ENCODE measurements around the gene DCDC1. TPM values are rescaled to one million over a fixed set of nuclear protein-coding genes. Genes with fewer than 3 reads are reported as not detected.

The DCDC1 gene
- total and polyA plus RNA-seq, 9 of the 15 experiments (the other 6 are each of a cell fraction or from before 2014, with no cell fraction given), result 0.05 to 0.18 (median 0.08) TPM; not detected in 3

GRCh38 chr11:31383116-31383515, 13.6 kb upstream of the DCDC1 start:
- Histone ChIP-seq H3K9me3 (replicated peaks; ENCODE audit: control insufficient read depth, insufficient read depth, low read depth, low read length) (no peaks in the 10 kb centered on the region), H3K4me1 (replicated peaks in 1 of 2; ENCODE audit: control insufficient read depth in 2 of 2, insufficient read depth in 2 of 2, low read length in 2 of 2) (no peaks in the 10 kb centered on the region), H3K79me2 (ENCODE audit: control insufficient read depth, insufficient read depth, low read length) (no peaks in the 10 kb centered on the region), H3K4me2 (ENCODE audit: insufficient read depth, low read length) (no peak overlapping the region), H3K9ac (ENCODE audit: insufficient read depth in 1 of 2, low read depth in 2 of 2, low read length in 2 of 2) (no peak overlapping the region), H4K20me1 (replicated peaks; ENCODE audit: control insufficient read depth, insufficient read depth, low read length) (no peaks in the 10 kb centered on the region), H3K9me1 (ENCODE audit: control insufficient read depth, insufficient read depth, low read length) (no peaks in the 10 kb centered on the region), H2AFZ (ENCODE audit: low read depth, low read length) (no peak overlapping the region), H3K36me3 (ENCODE audit: control insufficient read depth, insufficient read depth, low read length) (peaks cover 4% of the 10 kb centered on the region; the same call in 2 of the 3 replicates), H3K4me3 (no peak overlapping the region), H3K27ac (ENCODE audit: extremely low read depth, low read depth, low read length) (no peak overlapping the region), H3K27me3 (ENCODE audit: control insufficient read depth in 2 of 2, insufficient read depth in 2 of 2, low read length in 2 of 2) (no peaks in the 10 kb centered on the region)
- FAIRE-seq, result no peak
- in situ Hi-C loops (cut with MboI) (no loop called here), intact Hi-C loops (cut with micrococcal nuclease) (no loop called here)
- WGBS (ENCODE audit: insufficient coverage, low coverage, missing lambda C conversion rate), result 47% methylated on average over 1 of the region's 1 CpG
- BruUV-seq (replicated peaks), result no TSS peak
- ChIA-PET POLR2A (no interaction called here), CTCF (ENCODE audit: low intra/inter-chr PET ratio) (no interaction called here)
- no peak for DNase-seq (ENCODE audit: extremely low read depth in 1 of 4, low spot score in 3 of 4)
- TF ChIP-seq HDAC6 (IDR thresholded peaks at IDR 0.05; ENCODE audit: low read depth, low read length), result no peak
- no peak for ATAC-seq

GRCh38 chr11:31375879-31376278, 6.3 kb upstream of the DCDC1 start:
- Histone ChIP-seq H3K27me3 (ENCODE audit: control insufficient read depth in 2 of 2, insufficient read depth in 2 of 2, low read length in 2 of 2) (no peaks in the 10 kb centered on the region), H3K4me2 (ENCODE audit: insufficient read depth, low read length) (no peak overlapping the region), H3K9ac (ENCODE audit: insufficient read depth in 1 of 2, low read depth in 2 of 2, low read length in 2 of 2) (no peak overlapping the region), H4K20me1 (replicated peaks; ENCODE audit: control insufficient read depth, insufficient read depth, low read length) (no peaks in the 10 kb centered on the region), H3K79me2 (ENCODE audit: control insufficient read depth, insufficient read depth, low read length) (peaks cover 14% of the 10 kb centered on the region), H3K9me1 (ENCODE audit: control insufficient read depth, insufficient read depth, low read length) (no peaks in the 10 kb centered on the region), H2AFZ (ENCODE audit: low read depth, low read length) (no peak overlapping the region), H3K9me3 (replicated peaks; ENCODE audit: control insufficient read depth, insufficient read depth, low read depth, low read length) (no peaks in the 10 kb centered on the region), H3K36me3 (ENCODE audit: control insufficient read depth, insufficient read depth, low read length) (0 out of 3 replicates have a peak, but pooled peaks cover 8% of the 10 kb centered on the region), H3K27ac (ENCODE audit: extremely low read depth, low read depth, low read length) (no peak overlapping the region), H3K4me1 (replicated peaks in 1 of 2; ENCODE audit: control insufficient read depth in 2 of 2, insufficient read depth in 2 of 2, low read length in 2 of 2) (no peaks in the 10 kb centered on the region), H3K4me3 (no peak overlapping the region)
- CTCF ChIA-PET (ENCODE audit: low intra/inter-chr PET ratio), result no interaction called here
- ATAC-seq (no peak), FAIRE-seq (no peak), DNase-seq (ENCODE audit: extremely low read depth in 1 of 4, low spot score in 3 of 4) (no peak)
- in situ Hi-C loops (cut with MboI) (no loop called here), intact Hi-C loops (cut with micrococcal nuclease) (loop anchor here (10.0 kb wide), 1 partner anchor 131 kb away; no protein-coding TSS in a partner anchor)
- TF ChIP-seq POLR2H (tag; IDR thresholded peaks at IDR 0.05; ENCODE audit: low read depth) (no peak), NR1H2 (CRISPR knock-in tag; IDR thresholded peaks at IDR 0.05) (no peak), SIRT6 (IDR thresholded peaks at IDR 0.05; ENCODE audit: low read depth, low read length) (no peak), NFE2 (IDR thresholded peaks at IDR 0.05; ENCODE audit: low read depth) (no peak), ZFP1 (CRISPR knock-in tag; IDR thresholded peaks at IDR 0.05) (no peak), FOXP1 (CRISPR knock-in tag; IDR thresholded peaks at IDR 0.05) (no peak), MIER1 (IDR thresholded peaks at IDR 0.05; ENCODE audit: low read depth) (no peak), MEIS2 (IDR thresholded peaks at IDR 0.05; ENCODE audit: partially characterized antibody) (no peak), HDAC2 (IDR thresholded peaks at IDR 0.05) (no peak)
- POLR2A ChIA-PET, result interaction anchor here (0.6 kb wide), 1 partner anchor 801 kb away, joined by 3 read pairs; no protein-coding TSS in a partner anchor
- 91% methylated on average over 5 of the region's 5 CpGs for WGBS (ENCODE audit: insufficient coverage, low coverage, missing lambda C conversion rate)
- BruUV-seq (replicated peaks), result no TSS peak

Measured in K562 (cell line).